Tibial nerve (tissue), 4 donors: ENCODE data around the gene SLC15A4.

ENCODE experiments used
- CTCF ChIP-seq, 5 experiments: fragments of 200-600 bp in 3 of 5; fragments of 450-650 bp in 2 of 5; sonication (generic) in 3 of 5; IDR thresholded peaks; one replicate each; pipeline ENCODE4 v1.5.1; 2016 to 2019; ENCODE audit warnings: antibody characterized with exemption in 5 of 5, mild to moderate bottlenecking in 3 of 5, moderate library complexity in 2 of 5
- EP300 ChIP-seq, 2 donors: sonication (generic); formaldehyde crosslinking; IDR thresholded peaks; one replicate each; pipeline ENCODE4 v1.6.1; 2017; ENCODE audit warnings: antibody characterized with exemption in 2 of 2, mild to moderate bottlenecking in 1 of 2
- POLR2A ChIP-seq, 2 donors: fragments of 450-650 bp; IDR thresholded peaks; one replicate each; pipeline ENCODE4 v1.6.1; 2017; ENCODE audit warnings: antibody characterized with exemption in 2 of 2, mild to moderate bottlenecking in 2 of 2, moderate library complexity in 2 of 2

DNA sequence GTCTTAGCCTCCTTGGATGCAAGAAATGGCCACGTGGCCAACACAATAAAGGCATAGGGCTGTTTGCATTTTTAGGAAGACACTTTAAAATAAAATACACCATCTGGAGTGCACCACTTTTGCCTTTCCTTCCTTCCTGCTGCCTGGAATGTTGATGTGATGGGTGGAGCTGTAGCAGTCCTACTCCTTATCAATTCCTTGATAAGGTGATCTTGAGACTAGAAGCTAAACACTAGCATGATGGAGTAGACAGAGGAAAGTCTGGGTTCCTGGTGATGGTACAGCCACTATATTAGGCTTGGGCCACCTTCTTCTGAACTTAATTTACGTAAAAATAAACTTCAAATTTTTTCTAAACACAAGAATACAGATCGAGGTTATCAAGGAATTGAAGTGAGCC, 26.6 kb upstream of the SLC15A4 start:
- TF ChIP-seq CTCF (IDR thresholded peaks at IDR 0.05) (no peak), POLR2A (IDR thresholded peaks at IDR 0.05) (no peak), EP300 (IDR thresholded peaks at IDR 0.05) (no peak)
